D721Med (cell line): ENCODE measurements around the gene LRP2.

ENCODE experiments used
- DNase-seq: peaks from one replicate; pipeline ENCODE4 v3.0.0; 2011; ENCODE audit warnings: low spot score; ENCODE audit not compliant: insufficient read length
- FAIRE-seq: peaks from 2 replicates; lab custom pipeline; 2011; peaks lifted over from hg19 to GRCh38; lab: Jason Lieb, UNC
- CTCF ChIP-seq: IDR thresholded peaks from 2 replicates; pipeline ENCODE4 v1.5.1; 2012; ENCODE audit warnings: mild to moderate bottlenecking, control low read depth; ENCODE audit not compliant: insufficient read depth; ENCODE audit errors: missing control alignments

LRP2 gene

GRCh38 chr2:169260846-169261642 lies 101.3 kb downstream of the LRP2 start:
- TF ChIP-seq CTCF, result no peak
- FAIRE-seq, result no peak
- DNase-seq, result no peak

GRCh38 chr2:169260246-169260645 lies 102.1 kb downstream of the LRP2 start:
- TF ChIP-seq CTCF, result no peak
- DNase-seq (no peak), FAIRE-seq (no peak)

- no peak for TF ChIP-seq CTCF
Measured at GRCh38 chr2:169259402-169259801, 102.9 kb downstream of the LRP2 start.

GRCh38 chr2:169258045-169258601 lies 104.2 kb downstream of the LRP2 start:
- no peak for TF ChIP-seq CTCF
- FAIRE-seq (no peak), DNase-seq (no peak)

More at GRCh38 chr2:169259402-169259801, 102.9 kb downstream of the LRP2 start:
- no peak for FAIRE-seq
- DNase-seq, result no peak

GRCh38 chr2:169254774-169255173 lies 107.6 kb downstream of the LRP2 start:
- TF ChIP-seq CTCF, result no peak
- DNase-seq (no peak), FAIRE-seq (no peak)

GRCh38 chr2:169247211-169247610 lies 115.1 kb downstream of the LRP2 start:
- no peak for TF ChIP-seq CTCF
- FAIRE-seq (no peak), DNase-seq (no peak)

- no peak for DNase-seq
- FAIRE-seq, result no peak
- no peak for TF ChIP-seq CTCF
Measured at GRCh38 chr2:169240405-169240804, 121.9 kb downstream of the LRP2 start.
